DMS 273 (cell line): Measurements from ENCODE around the gene HEATR5A.
"Not testable (repeated sequence)": the region's sequence is repeated elsewhere in the genome, so short reads cannot be mapped to it uniquely, and the experiment has no call there.

Source experiments
- DNase-seq: peaks from one replicate; lab custom pipeline; 2025; ENCODE audit not compliant: unreplicated experiment; lab: John Stamatoyannopoulos, UW

The HEATR5A gene

DNA sequence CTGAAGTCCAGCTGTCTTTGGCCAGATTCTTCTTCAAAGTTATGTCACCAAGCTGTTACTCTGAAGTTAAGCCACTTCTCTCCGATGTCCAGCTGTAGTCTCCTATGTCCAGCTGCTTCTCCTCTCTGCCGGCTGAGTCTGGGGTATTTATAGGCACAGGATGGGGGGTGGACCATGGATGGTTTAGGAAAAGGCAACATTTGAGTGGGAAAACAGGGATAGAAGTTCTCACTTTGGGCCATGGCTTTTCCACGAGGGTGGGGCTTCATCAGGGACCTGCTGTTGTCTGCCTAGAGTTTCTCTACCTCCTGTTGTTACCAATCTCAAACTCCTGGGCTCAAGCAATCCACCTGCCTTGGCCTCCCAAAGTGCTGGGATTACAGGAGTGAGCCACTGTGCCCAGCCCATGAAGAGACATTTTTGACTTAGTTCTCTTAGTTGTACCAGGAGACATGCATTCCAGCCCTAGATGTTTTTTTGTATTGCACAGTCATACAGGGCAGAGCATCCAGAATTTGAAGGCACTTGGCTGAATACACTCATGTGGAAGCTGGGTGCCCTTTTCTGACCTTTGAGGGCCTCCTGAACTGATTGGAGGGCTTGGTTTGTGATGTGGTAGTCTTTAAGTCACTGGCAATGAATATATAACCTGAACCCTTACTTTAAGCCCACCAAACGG lies 132.9 kb downstream of the HEATR5A start:
- no peak for DNase-seq

- DNase-seq, result peak; percentile 34
Measured at GRCh38 chr14:31286456-31287293, 133.7 kb downstream of the HEATR5A start.

GRCh38 chr14:31283578-31284252 lies 136.6 kb downstream of the HEATR5A start:
- no peak for DNase-seq

DNA sequence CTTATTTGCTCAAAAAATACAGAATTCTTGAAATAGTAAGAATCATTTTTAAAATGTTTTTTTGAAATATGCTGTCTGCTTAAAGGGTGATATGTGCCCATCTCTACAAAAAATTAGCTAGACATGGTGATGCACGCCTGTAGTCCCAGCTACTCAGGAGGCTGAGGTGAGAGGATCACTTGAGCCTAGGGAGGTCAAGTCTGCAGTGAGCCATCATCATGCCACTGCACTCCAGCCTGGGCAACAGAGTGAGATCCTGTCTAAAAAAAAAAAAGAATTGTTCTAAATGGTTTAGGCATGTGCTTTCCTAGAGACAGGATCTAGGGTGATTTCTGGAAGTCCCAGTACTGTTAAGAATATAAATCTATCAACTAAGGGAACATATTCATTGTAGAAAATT lies 137.2 kb downstream of the HEATR5A start:
- no peak for DNase-seq

GRCh38 chr14:31280871-31281220 lies 139.5 kb downstream of the HEATR5A start:
- no peak for DNase-seq

- no peak for DNase-seq
Measured at GRCh38 chr14:31280132-31280870, 140.0 kb downstream of the HEATR5A start.

DNA sequence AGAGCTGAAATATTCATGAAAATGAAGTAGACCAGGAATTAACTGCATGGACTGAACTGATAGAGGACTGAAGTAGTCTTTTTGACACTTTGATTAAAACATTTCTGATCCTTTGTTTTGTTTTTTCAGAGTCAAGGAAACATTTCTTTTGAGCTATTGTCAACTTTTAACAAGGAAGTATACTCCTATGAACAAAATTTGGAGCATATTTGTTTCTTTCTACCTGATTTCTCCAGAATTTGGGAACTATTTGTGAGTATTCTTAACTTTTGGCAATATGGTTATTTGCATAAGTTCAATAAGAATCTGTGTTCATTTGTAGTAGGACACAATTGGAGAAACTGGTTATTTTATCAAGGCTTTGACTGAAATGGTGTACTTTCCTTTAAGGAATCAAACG lies 141.5 kb downstream of the HEATR5A start:
- DNase-seq, result no peak

- DNase-seq, result no peak
Measured at GRCh38 chr14:31277085-31277484, 143.3 kb downstream of the HEATR5A start.

DNA sequence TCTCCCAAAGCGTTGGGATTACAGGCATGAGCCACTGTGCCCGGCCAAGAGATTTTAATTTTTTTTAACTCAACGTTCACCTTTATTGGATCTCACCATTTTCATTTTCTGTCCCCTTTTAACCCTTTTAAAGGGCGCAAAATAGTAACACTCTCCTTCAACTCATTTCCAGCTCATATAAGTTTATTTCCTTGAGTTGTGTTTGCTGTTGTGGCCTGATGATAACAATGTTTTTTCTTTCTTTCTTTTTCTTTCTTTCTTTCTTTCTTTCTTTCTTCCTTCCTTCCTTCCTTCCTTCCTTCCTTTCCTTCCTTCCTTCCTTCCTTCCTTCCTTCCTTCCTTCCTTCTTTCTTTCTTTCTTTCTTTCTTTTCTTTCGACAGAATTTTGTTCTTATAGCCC lies 143.9 kb downstream of the HEATR5A start:
- DNase-seq, result not testable (repeated sequence)

DNA sequence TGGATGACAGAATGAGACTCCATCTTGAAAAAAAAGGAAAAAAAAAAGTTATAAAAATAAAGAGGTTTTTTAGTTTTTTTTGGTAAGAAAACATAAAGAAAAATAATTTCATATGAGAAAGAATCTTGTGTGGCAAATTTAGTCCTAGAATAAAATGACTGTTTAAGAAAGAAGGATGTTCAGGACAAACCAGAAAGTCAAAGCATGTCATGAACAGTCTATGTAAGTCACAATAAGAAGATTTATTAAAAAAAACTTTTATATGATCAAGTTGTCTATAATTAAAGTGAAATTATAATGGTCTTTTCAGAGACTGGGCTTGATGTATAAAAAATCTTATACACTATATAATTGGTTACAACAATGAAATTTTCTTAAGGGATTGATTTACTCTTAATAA lies 144.6 kb downstream of the HEATR5A start:
- peak; percentile 36 for DNase-seq

- DNase-seq, result no peak
Measured at GRCh38 chr14:31271648-31272047, 148.7 kb downstream of the HEATR5A start.

DNA sequence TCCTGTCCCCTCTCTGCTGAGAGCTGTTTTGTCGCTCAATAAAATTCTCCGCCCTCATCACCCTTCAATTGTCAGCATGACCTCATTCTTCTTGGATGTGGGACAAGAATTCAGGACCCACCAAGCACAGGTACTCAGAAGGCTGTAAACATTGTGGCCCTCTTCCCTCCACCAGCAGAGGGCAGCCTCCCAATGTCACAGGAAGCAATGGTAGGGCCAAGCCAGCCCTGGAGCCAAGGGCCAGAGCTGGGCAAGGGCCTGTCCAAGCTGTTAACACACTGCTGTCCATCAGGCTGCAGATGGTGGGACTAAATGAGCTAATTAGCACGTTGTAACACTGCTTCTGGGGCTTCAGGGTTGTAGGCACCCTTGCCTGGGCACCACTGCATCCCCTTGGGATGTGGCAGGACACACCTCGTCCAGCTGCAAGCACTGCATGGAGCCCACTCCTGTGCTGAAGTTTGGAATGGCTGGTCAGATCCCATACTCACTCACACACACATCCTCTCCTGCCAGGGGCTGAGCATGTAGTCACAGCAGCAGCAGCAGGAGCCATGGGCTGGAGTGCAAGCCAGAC lies 150.1 kb downstream of the HEATR5A start:
- DNase-seq, result peak; percentile 34

- no peak for DNase-seq
Measured at GRCh38 chr14:31269634-31270195, 150.6 kb downstream of the HEATR5A start.

DNA sequence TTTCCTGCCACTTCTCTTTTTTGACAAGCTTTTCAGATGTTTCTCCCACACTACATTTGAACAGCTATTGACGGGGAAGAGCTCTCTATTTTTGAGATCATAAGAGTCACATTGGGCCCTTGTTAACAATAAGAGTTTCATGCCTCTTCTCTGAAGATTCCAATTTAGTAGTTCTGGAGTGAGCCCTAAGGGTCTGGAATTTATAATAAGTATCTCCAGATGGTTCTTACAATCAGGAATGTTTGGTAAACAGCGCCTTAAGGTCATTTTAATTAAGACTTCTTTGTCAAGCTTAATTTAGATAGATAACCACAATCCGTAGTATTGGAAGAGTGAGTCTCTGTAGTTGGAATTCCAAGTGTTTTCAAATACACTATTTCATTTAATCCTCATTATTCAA lies 152.1 kb downstream of the HEATR5A start:
- DNase-seq, result no peak

- no peak for DNase-seq
Measured at GRCh38 chr14:31266437-31267331, 153.7 kb downstream of the HEATR5A start.

- DNase-seq, result no peak
Measured at GRCh38 chr14:31265701-31266398, 154.5 kb downstream of the HEATR5A start.

DNA sequence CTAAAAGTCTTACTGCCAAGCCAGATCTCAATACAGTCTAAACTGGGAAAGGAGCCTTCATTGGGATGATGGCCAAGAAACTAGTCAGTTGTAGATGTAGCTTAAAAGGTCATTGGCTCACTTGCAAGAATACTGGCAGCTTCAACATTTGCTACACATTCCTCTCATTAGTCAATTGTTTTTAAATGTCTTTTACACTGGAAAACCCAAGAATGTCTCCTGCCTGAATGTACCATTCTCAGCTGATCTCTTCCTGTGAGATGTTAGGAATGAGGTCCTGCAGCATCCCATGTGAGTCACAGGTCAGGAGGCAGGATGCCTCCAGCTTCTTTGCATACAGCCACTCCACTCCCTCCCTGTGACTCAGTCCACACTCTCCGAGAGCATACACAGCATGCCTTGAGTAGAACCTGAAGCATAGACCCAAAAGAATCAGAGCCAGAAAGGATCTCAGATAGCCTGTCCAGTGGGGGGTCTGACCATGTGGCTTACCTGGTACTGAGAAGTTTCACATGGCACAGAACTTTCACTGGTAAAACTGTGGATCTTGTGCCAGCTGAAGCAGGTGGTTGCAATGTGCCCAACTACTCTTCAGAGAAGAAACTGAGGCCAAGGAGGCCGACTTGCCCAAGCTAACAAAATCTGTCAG lies 156.7 kb downstream of the HEATR5A start:
- DNase-seq, result no peak
